Measurements from ENCODE around the gene UBE2S. TPM values are rescaled to one million over a fixed set of nuclear protein-coding genes. Genes with fewer than 3 reads are reported as not detected.

UBE2S gene
- total and polyA plus RNA-seq, 10 of the 15 experiments (the other 5 are each of a cell fraction or from before 2014, with no cell fraction given), result 2.3 to 640 (median 127) TPM

- RAD21 ChIA-PET (ENCODE audit: unreplicated experiment), result no interaction called here
- no peaks in the 10 kb centered on the region for H4K20me1 ChIP-seq (ENCODE audit: control insufficient read depth, insufficient read depth)
- CTCF ChIA-PET, result no interaction called here
- ATAC-seq (peak; percentile 37), FAIRE-seq (no peak), DNase-seq (ENCODE audit: low read depth, low spot score) (no peak)
- no TSS peak for BruUV-seq (replicated peaks)
- H2AFZ ChIP-seq (ENCODE audit: control insufficient read depth, low read depth, low read length), result no peak overlapping the region
- H3K9ac ChIP-seq (ENCODE audit: control insufficient read depth, insufficient read depth, low read length), result no peak overlapping the region
- in situ Hi-C loops (cut with MboI), result no loop called here
- intact Hi-C loops (cut with micrococcal nuclease; ENCODE audit: unreplicated experiment), result no loop called here
- POLR2A ChIA-PET, result no interaction called here
- H3K27ac ChIP-seq (ENCODE audit: control insufficient read depth, insufficient read depth), result no peak overlapping the region
- peak; percentile 60; the same call in 1 of the 2 replicates for TF ChIP-seq SPI1 (IDR thresholded peaks at IDR 0.05; ENCODE audit: borderline replicate concordance, insufficient read depth, low read depth, low read length)
- TF ChIP-seq MEF2A (IDR thresholded peaks at IDR 0.05; ENCODE audit: insufficient read depth, low read depth, low read length), result no peak
- WGBS (ENCODE audit: insufficient coverage, insufficient replicate concordance, low lambda C conversion rate, missing lambda C conversion rate), result 2% methylated on average over 21 of the region's 21 CpGs
- no peaks in the 10 kb centered on the region for H3K4me1 ChIP-seq (ENCODE audit: control insufficient read depth, insufficient read depth, low read length)
- H3K4me2 ChIP-seq (ENCODE audit: control insufficient read depth, insufficient read depth), result no peak overlapping the region
- no peak overlapping the region for H3K4me3 ChIP-seq
- no peaks in the 10 kb centered on the region for H3K9me3 ChIP-seq (replicated peaks; ENCODE audit: control insufficient read depth, insufficient read depth, low read length)
- SMC1A ChIA-PET (ENCODE audit: uncharacterized antibody, unreplicated experiment), result no interaction called here
- peaks cover 0 to 1% of the 10 kb centered on the region in 2 experiments; a peak in 2 of 4 replicates for H3K27me3 ChIP-seq (replicated peaks in 1 of 2; ENCODE audit: control insufficient read depth in 2 of 2, insufficient read depth in 2 of 2, low read length in 1 of 2)
- H3K79me2 ChIP-seq (ENCODE audit: control insufficient read depth, insufficient read depth, low read length), result no peaks in the 10 kb centered on the region
- no peaks in the 10 kb centered on the region for H3K36me3 ChIP-seq (ENCODE audit: control insufficient read depth in 2 of 2, insufficient read depth in 2 of 2, low read length in 1 of 2)
Measured at GRCh38 chr19:55441319-55441691, 33.7 kb upstream of the UBE2S start.

- in situ Hi-C loops (cut with MboI) (no loop called here), intact Hi-C loops (cut with micrococcal nuclease; ENCODE audit: unreplicated experiment) (no loop called here)
- peak overlapping the region; percentile 9; the same call in 1 of the 2 replicates for H3K4me2 ChIP-seq (ENCODE audit: control insufficient read depth, insufficient read depth)
- no peaks in the 10 kb centered on the region for H3K4me1 ChIP-seq (ENCODE audit: control insufficient read depth, insufficient read depth, low read length)
- no peak overlapping the region for H3K4me3 ChIP-seq
- no peak overlapping the region for H3K9ac ChIP-seq (ENCODE audit: control insufficient read depth, insufficient read depth, low read length)
- H2AFZ ChIP-seq (ENCODE audit: control insufficient read depth, low read depth, low read length), result no peak overlapping the region
- POLR2A ChIA-PET, result no interaction called here
- no TSS peak for BruUV-seq (replicated peaks)
- no peaks in the 10 kb centered on the region for H4K20me1 ChIP-seq (ENCODE audit: control insufficient read depth, insufficient read depth)
- H3K36me3 ChIP-seq (ENCODE audit: control insufficient read depth in 2 of 2, insufficient read depth in 2 of 2, low read length in 1 of 2), result no peaks in the 10 kb centered on the region
- H3K27me3 ChIP-seq (replicated peaks in 1 of 2; ENCODE audit: control insufficient read depth in 2 of 2, insufficient read depth in 2 of 2, low read length in 1 of 2), result peaks cover 0 to 1% of the 10 kb centered on the region in 2 experiments; a peak in 2 of 4 replicates
- CTCF ChIA-PET, result no interaction called here
- DNase-seq (ENCODE audit: low read depth, low spot score) (no peak), FAIRE-seq (no peak), ATAC-seq (peak; percentile 62)
- SMC1A ChIA-PET (ENCODE audit: uncharacterized antibody, unreplicated experiment), result no interaction called here
- H3K9me3 ChIP-seq (replicated peaks; ENCODE audit: control insufficient read depth, insufficient read depth, low read length), result no peaks in the 10 kb centered on the region
- H3K79me2 ChIP-seq (ENCODE audit: control insufficient read depth, insufficient read depth, low read length), result no peaks in the 10 kb centered on the region
- RAD21 ChIA-PET (ENCODE audit: unreplicated experiment), result no interaction called here
- TF ChIP-seq TCF3 (IDR thresholded peaks at IDR 0.05; ENCODE audit: borderline replicate concordance, insufficient read depth, low read depth, low read length) (no peak), PKNOX1 (IDR thresholded peaks at IDR 0.05) (peak; percentile 75), EED (IDR thresholded peaks at IDR 0.05; ENCODE audit: low read depth) (no peak), IRF4 (IDR thresholded peaks at IDR 0.05; ENCODE audit: low read depth, low read length) (no peak), EP300 (IDR thresholded peaks at IDR 0.05; ENCODE audit: borderline replicate concordance in 1 of 2, control insufficient read depth in 1 of 2, low read depth in 2 of 2, low read length in 2 of 2) (no peak), IKZF1 (conservative IDR thresholded peaks at IDR 0.05) (no peak), SMAD5 (IDR thresholded peaks at IDR 0.05; ENCODE audit: low read depth) (no peak), PBX3 (IDR thresholded peaks at IDR 0.05; ENCODE audit: insufficient replicate concordance, low read depth, low read length) (peak; percentile 55)
- no peak overlapping the region for H3K27ac ChIP-seq (ENCODE audit: control insufficient read depth, insufficient read depth)
- WGBS (ENCODE audit: insufficient coverage, insufficient replicate concordance, low lambda C conversion rate, missing lambda C conversion rate), result 35% methylated on average over 34 of the region's 39 CpGs
Measured at GRCh38 chr19:55440411-55441105, 33.0 kb upstream of the UBE2S start.
